Right atrium auricular region (tissue), 2 donors: ENCODE data around the gene COL28A1. TPM values are rescaled to one million over a fixed set of nuclear protein-coding genes. Genes with fewer than 3 reads are reported as not detected.

Experiments
- DNase-seq: peaks from one replicate; pipeline ENCODE4 v3.0.0-alpha.2; 2019; ENCODE audit warnings: low spot score
- H3K27ac ChIP-seq, 2 donors: fragments of 200-600 bp; sonication (generic); 1 replicate in 1 of 2; 2 replicates in 1 of 2; pipeline ENCODE4 v1.5.1; 2016 to 2019
- H3K27me3 ChIP-seq, 2 donors: fragments of 200-600 bp; sonication (generic); one replicate each; pipeline versions ENCODE4 v1.5.1 to v1.6.0; 2017 to 2019
- H3K36me3 ChIP-seq: fragments of 200-600 bp; sonication (generic); one replicate; pipeline ENCODE4 v1.5.1; 2016
- H3K4me1 ChIP-seq, 2 donors: fragments of 200-600 bp; sonication (generic); one replicate each; pipeline versions ENCODE4 v1.5.1 to v1.6.0; 2017 to 2019
- H3K4me3 ChIP-seq, 2 donors: fragments of 200-600 bp; sonication (generic); 1 replicate in 1 of 2; 2 replicates in 1 of 2; pipeline ENCODE4 v1.5.1; 2017 to 2019; ENCODE audit warnings: mild to moderate bottlenecking in 1 of 2, moderate library complexity in 1 of 2
- H3K9me3 ChIP-seq, 2 donors: fragments of 200-600 bp; sonication (generic); one replicate each; pipeline ENCODE4 v1.5.1; 2019
- CTCF ChIP-seq, 2 donors: fragments of 200-600 bp; sonication (generic); IDR thresholded peaks; one replicate each; pipeline ENCODE4 v1.5.1; 2019; ENCODE audit warnings: antibody characterized with exemption in 2 of 2
- total RNA-seq, 2 donors: library from RNA; depleted of rRNA; stranded (reverse); fragments of >200 nt; gene quantifications; one replicate each; pipeline ENCODE4 v1.1.0, GENCODE V29; 2016

Gene COL28A1
- total RNA-seq, 2 donors from 2014 or later, result 1.5 to 2.3 TPM

- Histone ChIP-seq H3K27ac (no peak overlapping the region), H3K4me3 (no peak overlapping the region), H3K36me3 (no peaks in the 10 kb centered on the region), H3K27me3 (no peaks in the 10 kb centered on the region), H3K9me3 (no peaks in the 10 kb centered on the region), H3K4me1 (no peaks in the 10 kb centered on the region)
- no peak for TF ChIP-seq CTCF (IDR thresholded peaks at IDR 0.05)
- DNase-seq, result no peak
These were observed 835 bp upstream of the COL28A1 start for GRCh38 chr7:7536396-7537019.

DNA sequence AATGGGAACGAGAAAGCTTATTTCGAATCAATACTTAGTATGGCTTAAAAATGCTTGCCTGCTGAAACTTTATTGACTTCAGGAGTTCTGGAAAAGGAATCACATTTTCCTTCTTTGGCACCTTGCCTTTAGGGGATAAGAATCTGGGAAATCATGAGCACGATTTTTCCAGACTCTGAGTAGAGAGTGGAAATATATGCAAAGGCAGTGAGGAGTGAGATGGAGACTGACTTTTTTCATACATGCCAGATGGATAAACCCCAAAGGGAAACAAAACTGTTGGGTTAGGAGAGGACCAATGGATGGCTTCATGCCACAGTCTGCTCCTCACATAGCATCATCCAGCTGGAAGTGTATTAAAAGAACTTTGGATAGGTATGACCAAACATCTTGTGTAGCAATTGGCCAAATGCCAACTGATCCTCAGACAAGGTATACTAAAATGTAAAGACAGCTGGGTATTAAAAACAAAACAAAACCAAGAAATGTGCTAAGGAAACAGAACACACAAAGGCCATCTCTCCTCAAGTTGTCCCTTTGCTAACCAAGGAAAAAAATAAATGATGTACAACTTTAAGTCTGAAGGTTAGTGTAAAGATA is 1.7 kb downstream of the COL28A1 start:
- no peak overlapping the region for H3K27ac ChIP-seq
- no peak for DNase-seq
- H3K9me3 ChIP-seq, result no peaks in the 10 kb centered on the region
- H3K27me3 ChIP-seq, result no peaks in the 10 kb centered on the region
- H3K4me3 ChIP-seq, result no peak overlapping the region
- no peaks in the 10 kb centered on the region for H3K36me3 ChIP-seq
- no peak for TF ChIP-seq CTCF (IDR thresholded peaks at IDR 0.05)
- no peaks in the 10 kb centered on the region for H3K4me1 ChIP-seq

DNA sequence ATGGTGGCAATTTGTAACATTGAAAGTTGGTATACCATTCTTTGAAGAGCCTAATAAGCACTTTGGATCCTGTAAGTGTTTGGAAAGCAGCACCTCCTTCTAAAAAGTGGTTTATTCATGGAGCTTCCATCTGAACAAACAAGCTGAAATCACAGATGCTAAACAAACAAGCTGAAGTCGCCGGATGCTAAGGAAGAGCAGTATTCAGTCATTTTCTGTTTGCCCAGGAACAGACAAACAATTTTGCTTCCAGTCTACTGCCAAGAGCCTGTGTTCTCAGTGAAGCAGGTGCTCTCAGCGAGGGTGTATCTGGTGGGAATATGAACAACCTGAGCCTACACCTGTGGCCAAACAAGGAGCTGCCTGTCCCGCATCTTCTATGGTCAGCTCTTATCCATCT is 6.3 kb downstream of the COL28A1 start:
- no peaks in the 10 kb centered on the region for H3K36me3 ChIP-seq
- no peaks in the 10 kb centered on the region for H3K4me1 ChIP-seq
- no peaks in the 10 kb centered on the region for H3K9me3 ChIP-seq
- no peak for TF ChIP-seq CTCF (IDR thresholded peaks at IDR 0.05)
- H3K27me3 ChIP-seq, result no peaks in the 10 kb centered on the region
- DNase-seq, result no peak
- no peak overlapping the region for H3K27ac ChIP-seq
- H3K4me3 ChIP-seq, result no peak overlapping the region

DNA sequence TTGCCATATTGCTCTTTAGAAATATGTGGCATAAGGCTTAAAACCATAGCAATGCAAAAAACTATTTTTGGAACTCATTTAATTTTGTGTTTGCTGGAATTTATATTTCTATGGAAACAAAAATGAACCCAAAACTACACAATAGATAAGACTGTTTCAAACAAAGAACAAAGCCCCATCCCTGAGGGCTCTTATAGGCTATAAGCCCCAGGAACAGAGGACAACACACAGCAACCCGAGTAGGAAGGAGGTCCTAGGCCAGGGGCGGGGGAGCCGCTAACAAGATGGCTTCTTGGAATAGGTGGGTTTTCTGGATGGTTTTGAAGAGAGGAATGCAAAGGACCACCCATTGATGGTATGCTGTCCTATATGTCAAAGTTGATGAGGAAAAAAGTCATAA is 8.6 kb downstream of the COL28A1 start:
- no peak for TF ChIP-seq CTCF (IDR thresholded peaks at IDR 0.05)
- Histone ChIP-seq H3K4me3 (no peak overlapping the region), H3K9me3 (no peaks in the 10 kb centered on the region), H3K27me3 (no peaks in the 10 kb centered on the region), H3K27ac (no peak overlapping the region), H3K4me1 (no peaks in the 10 kb centered on the region), H3K36me3 (no peaks in the 10 kb centered on the region)
- no peak for DNase-seq

DNA sequence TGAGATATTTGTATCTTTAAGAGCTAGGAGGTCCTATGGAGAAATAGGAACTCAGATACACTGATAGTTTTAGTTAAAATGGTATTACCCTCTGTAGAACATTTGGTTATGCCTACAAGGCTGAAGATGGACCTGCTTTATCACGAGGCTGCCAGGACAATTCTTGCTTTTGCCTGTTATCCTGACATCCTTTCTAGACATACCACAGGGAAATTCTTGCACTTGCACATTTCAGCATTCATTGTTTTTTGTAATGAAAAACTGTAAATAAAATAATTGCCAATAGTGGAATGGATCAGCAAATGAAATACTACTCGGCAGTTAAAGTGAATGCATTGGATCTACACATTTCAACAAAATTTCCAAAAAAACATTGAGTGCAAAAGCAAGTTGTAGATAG is 9.7 kb downstream of the COL28A1 start:
- TF ChIP-seq CTCF (IDR thresholded peaks at IDR 0.05), result no peak
- Histone ChIP-seq H3K27me3 (no peaks in the 10 kb centered on the region), H3K27ac (no peak overlapping the region), H3K36me3 (no peaks in the 10 kb centered on the region), H3K9me3 (no peaks in the 10 kb centered on the region), H3K4me1 (no peaks in the 10 kb centered on the region), H3K4me3 (no peak overlapping the region)
- no peak for DNase-seq

DNA sequence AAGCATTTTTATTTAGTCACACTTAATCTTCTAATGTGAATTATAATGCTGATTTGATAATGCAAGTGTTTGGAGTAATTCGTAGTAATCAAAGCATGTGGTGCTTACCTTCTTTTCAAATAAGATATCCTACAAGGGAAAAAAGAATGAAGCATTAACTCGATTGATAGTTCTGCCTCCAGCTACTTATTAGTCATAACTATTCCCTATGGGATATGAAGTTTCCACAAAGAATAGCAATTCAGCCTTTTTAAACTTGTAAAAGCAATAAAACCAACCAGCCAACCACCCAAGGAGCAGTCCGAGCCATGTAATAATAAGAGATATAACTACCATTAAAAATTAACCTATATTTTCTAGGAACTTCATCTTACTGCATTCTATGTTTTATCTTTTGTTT is 11.6 kb downstream of the COL28A1 start:
- no peak overlapping the region for H3K4me3 ChIP-seq
- no peak overlapping the region for H3K27ac ChIP-seq
- no peaks in the 10 kb centered on the region for H3K9me3 ChIP-seq
- no peak for DNase-seq
- TF ChIP-seq CTCF (IDR thresholded peaks at IDR 0.05), result no peak
- no peaks in the 10 kb centered on the region for H3K27me3 ChIP-seq
- no peaks in the 10 kb centered on the region for H3K36me3 ChIP-seq
- H3K4me1 ChIP-seq, result no peaks in the 10 kb centered on the region
